GM18507 (cell line): ENCODE measurements around the gene ZEB1.
"Not testable (repeated sequence)": the region's sequence is repeated elsewhere in the genome, so short reads cannot be mapped to it uniquely, and the experiment has no call there.

Experiments
- DNase-seq: peaks from one replicate; pipeline ENCODE4 v3.0.0; 2011; ENCODE audit warnings: low read depth; ENCODE audit not compliant: insufficient read length; ENCODE audit errors: extremely low spot score
- FAIRE-seq: peaks from 2 replicates; lab custom pipeline; 2011; peaks lifted over from hg19 to GRCh38; lab: Jason Lieb, UNC

Gene ZEB1

DNA sequence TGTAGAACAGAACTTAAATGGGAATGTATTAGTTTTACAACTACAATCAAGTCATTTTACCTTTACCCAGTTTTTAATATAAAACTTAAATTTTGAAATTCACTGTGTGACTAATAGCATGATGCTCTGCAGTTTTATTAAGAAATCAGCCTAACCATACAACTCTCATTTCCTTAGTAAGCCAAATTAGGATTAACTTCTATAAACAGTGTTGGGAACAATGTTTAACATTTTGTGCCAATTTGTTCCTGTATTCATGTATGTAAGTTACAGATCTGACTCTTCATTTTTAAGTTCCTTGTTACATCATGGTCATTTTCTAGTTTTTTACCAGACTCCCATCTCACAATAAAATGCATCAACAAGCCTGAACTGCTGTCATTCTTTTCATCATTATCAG is 209.8 kb downstream of the ZEB1 start:
- no peak for FAIRE-seq
- no peak for DNase-seq

DNA sequence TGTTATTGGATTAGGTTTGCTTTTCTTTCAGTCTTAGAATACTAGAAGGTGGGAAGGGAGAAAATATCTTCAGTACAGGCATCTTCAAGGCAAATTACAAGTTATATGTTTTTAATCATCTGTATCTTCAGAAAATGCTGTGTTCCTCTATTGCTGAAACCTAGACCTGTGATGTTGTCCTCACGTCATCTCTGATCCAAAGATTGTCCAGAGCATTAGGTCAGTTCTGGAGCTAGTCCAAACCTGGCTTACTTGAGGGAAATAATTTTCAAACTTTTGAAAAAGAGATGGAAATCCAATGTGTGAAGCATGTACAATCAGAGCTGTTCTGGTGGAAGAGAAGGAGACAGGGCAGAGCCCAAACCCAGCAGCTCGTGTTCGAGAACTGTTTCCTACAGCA is 217.3 kb downstream of the ZEB1 start:
- FAIRE-seq: no peak
- no peak for DNase-seq

- no peak for FAIRE-seq
- no peak for DNase-seq
These were observed 230.9 kb downstream of the ZEB1 start for GRCh38 chr10:31549896-31550295.

- no peak for FAIRE-seq
These were observed 235.5 kb downstream of the ZEB1 start for GRCh38 chr10:31554556-31554955.

GRCh38 chr10:31557854-31558253 is 238.8 kb downstream of the ZEB1 start:
- DNase-seq (no peak), FAIRE-seq (no peak)

More at GRCh38 chr10:31554556-31554955, 235.5 kb downstream of the ZEB1 start:
- DNase-seq: no peak

GRCh38 chr10:31568252-31568861 is 249.3 kb downstream of the ZEB1 start:
- not testable (repeated sequence) for DNase-seq, FAIRE-seq

DNA sequence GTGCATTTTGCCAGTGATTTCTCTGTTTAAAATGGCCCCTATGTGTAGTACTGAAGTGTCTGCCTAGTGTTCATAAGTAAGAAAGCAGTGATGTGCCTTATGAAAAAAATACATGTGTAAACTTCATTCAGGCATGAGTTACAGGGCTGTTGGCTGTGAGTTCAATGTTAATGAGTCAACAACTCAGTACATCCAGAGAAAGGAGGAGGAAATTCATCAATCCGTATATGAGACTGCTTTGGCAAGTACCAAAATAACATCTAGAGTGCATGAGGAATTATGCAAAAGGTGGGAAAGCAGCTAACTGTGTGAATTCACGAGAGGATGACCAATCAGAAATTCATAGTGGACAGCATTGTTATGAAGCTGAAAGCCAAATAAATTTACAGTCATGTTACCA is 255.6 kb downstream of the ZEB1 start:
- FAIRE-seq: no peak

GRCh38 chr10:31578181-31578852 is 259.3 kb downstream of the ZEB1 start:
- no peak for DNase-seq
- FAIRE-seq: no peak

More for the DNA sequence above, 255.6 kb downstream of the ZEB1 start:
- DNase-seq: no peak

GRCh38 chr10:31578951-31579350 is 259.9 kb downstream of the ZEB1 start:
- FAIRE-seq (no peak), DNase-seq (no peak)
